Sigmoid colon (tissue), 7 donors: ENCODE measurements around the gene SCAMP2. TPM values are rescaled to one million over a fixed set of nuclear protein-coding genes. Genes with fewer than 3 reads are reported as not detected.

Source experiments
- DNase-seq: peaks from one replicate; pipeline ENCODE4 v3.0.0-alpha.2; 2019
- H3K27ac ChIP-seq, 4 donors: fragments of 200-600 bp; sonication (generic); one replicate each; pipeline ENCODE4 v1.5.1; 2016 to 2019; ENCODE audit warnings: mild to moderate bottlenecking in 1 of 4
- H3K27me3 ChIP-seq, 3 donors: fragments of 200-600 bp; sonication (generic); one replicate each; pipeline ENCODE4 v1.5.1; 2019; ENCODE audit warnings: mild to moderate bottlenecking in 1 of 3
- H3K36me3 ChIP-seq, 4 donors: fragments of 200-600 bp; sonication (generic); one replicate each; pipeline ENCODE4 v1.5.1; 2016 to 2019
- H3K4me1 ChIP-seq, 4 donors: fragments of 200-600 bp; sonication (generic); one replicate each; pipeline ENCODE4 v1.5.1; 2017 to 2019
- H3K4me3 ChIP-seq, 4 donors: fragments of 200-600 bp; sonication (generic); one replicate each; pipeline ENCODE4 v1.5.1; 2017 to 2019; ENCODE audit warnings: mild to moderate bottlenecking in 2 of 4, moderate library complexity in 1 of 4
- H3K9me3 ChIP-seq, 4 donors: fragments of 200-600 bp in 3 of 4; sonication (generic) in 3 of 4; one replicate each; pipeline versions ENCODE4 v1.5.1 to v1.6.1; 2013 to 2019
- EP300 ChIP-seq, 4 donors: sonication (generic); formaldehyde crosslinking; IDR thresholded peaks; one replicate each; pipeline ENCODE4 v1.6.1; 2017; ENCODE audit warnings: antibody characterized with exemption in 4 of 4
- POLR2A ChIP-seq, 2 donors: fragments of 450-650 bp; IDR thresholded peaks; one replicate each; pipeline ENCODE4 v1.6.1; 2016; ENCODE audit warnings: antibody characterized with exemption in 2 of 2, mild to moderate bottlenecking in 2 of 2, moderate library complexity in 2 of 2
- POLR2AphosphoS5 ChIP-seq, 4 donors: sonication (generic); formaldehyde crosslinking; IDR thresholded peaks; one replicate each; pipeline ENCODE4 v1.6.1; 2017; ENCODE audit warnings: antibody characterized with exemption in 4 of 4
- WGBS, 2 donors: extraction: QIAGEN DNeasy Blood & Tissue Kit; methylation state at CpG; one replicate each; pipeline ENCODE4 v1.1.7; 2013; 5-methylcytosine and 5-hydroxymethylcytosine counted together
- intact Hi-C: fragments of 100-400 bp; cut with DNase I; formaldehyde crosslinking; loops from one replicate; pipeline ENCODE4 v1.15.1; 2023
- polyA plus RNA-seq, 3 donors: library from polyadenylated mRNA; stranded (reverse); fragments of 200-250 nt; gene quantifications; one replicate each; pipeline ENCODE4 v1.2.3, GENCODE V29; 2013
- total RNA-seq, 4 donors: library from RNA; depleted of rRNA; stranded (reverse); fragments of >200 nt; gene quantifications; one replicate each; pipeline ENCODE4 v1.1.0, GENCODE V29; 2016
- TF ChIP-seq, protein P1 (sequence below), 4 experiments: fragments of 450-650 bp in 3 of 4; fragments of 200-600 bp in 1 of 4; IDR thresholded peaks; one replicate each; pipeline ENCODE4 v1.5.1; 2016 to 2019; ENCODE audit warnings: antibody characterized with exemption in 4 of 4, mild to moderate bottlenecking in 3 of 4, moderate library complexity in 2 of 4
- donor health status: healthy with polysubstance abuse.
- donor health status: Bipolar disorder and iron deficiency.
- donor health status: healthy.

Gene SCAMP2
- total and polyA plus RNA-seq, 7 donors = 27.8 to 131 (median 35.3) TPM

DNA sequence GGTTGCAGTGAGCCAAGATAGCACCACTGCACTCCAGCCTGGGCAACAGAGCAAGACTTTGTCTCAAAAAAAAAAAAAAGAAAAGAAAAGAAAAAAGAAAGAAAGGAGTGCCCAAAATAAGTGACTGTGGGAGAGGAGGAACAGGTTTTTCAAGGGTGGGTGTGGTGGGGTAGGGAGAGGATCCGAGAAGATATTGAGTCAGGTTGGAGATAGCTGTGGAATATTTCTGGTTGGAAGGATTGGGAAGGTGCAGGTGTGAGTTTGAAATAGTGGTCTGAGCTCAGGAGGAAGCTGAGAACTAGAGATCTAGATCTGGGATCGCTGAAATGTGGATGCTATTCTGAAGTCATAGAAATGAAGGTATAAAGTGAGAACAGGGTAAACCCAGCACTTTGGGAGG is 7.8 kb downstream of the SCAMP2 start:
- H3K4me3 ChIP-seq = no peak overlapping the region
- H3K9me3 ChIP-seq = no peaks in the 10 kb centered on the region
- no peaks in the 10 kb centered on the region for H3K27me3 ChIP-seq
- peaks cover 0 to 38% (median 25%) of the 10 kb centered on the region in 4 donors for H3K4me1 ChIP-seq
- TF ChIP-seq, protein P1, sequence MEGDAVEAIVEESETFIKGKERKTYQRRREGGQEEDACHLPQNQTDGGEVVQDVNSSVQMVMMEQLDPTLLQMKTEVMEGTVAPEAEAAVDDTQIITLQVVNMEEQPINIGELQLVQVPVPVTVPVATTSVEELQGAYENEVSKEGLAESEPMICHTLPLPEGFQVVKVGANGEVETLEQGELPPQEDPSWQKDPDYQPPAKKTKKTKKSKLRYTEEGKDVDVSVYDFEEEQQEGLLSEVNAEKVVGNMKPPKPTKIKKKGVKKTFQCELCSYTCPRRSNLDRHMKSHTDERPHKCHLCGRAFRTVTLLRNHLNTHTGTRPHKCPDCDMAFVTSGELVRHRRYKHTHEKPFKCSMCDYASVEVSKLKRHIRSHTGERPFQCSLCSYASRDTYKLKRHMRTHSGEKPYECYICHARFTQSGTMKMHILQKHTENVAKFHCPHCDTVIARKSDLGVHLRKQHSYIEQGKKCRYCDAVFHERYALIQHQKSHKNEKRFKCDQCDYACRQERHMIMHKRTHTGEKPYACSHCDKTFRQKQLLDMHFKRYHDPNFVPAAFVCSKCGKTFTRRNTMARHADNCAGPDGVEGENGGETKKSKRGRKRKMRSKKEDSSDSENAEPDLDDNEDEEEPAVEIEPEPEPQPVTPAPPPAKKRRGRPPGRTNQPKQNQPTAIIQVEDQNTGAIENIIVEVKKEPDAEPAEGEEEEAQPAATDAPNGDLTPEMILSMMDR (IDR thresholded peaks at IDR 0.05) = no peak
- TF ChIP-seq POLR2AphosphoS5 (IDR thresholded peaks at IDR 0.05) (no peak), POLR2A (IDR thresholded peaks at IDR 0.05) (no peak), EP300 (IDR thresholded peaks at IDR 0.05) (no peak)
- intact Hi-C loops = no loop called here
- whole genome bisulfite sequencing, 2 donors = 41 to 69% methylated on average over 2 of the region's 2 CpGs
- peak overlapping the region in 2 of 4 donors; percentile 65 to 85 for H3K27ac ChIP-seq
- H3K36me3 ChIP-seq = peaks cover 0 to 3% (median 0%) of the 10 kb centered on the region in 4 donors
- no peak for DNase-seq

DNA sequence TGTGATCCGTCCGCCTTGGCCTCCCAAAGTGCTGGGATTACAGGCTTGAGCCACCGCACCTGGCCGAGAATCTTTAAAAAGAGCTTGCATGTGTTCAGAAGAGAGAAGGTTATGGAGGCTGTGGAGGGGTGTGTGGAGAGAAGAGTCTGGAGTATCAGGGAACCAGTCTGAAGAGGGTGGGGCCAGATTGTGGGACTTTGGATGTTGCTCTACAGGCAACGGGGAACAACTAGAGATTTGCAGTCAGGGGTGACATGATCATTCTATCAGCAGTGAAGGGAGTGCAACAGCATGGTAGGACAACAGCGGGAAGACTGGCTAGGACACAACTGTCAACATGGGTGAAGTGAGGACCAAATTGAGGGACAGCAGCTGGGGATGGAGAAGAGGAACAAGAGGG is 8.9 kb downstream of the SCAMP2 start:
- 75 to 84% methylated on average over 6 of the region's 6 CpGs for WGBS, 2 donors
- H3K9me3 ChIP-seq = no peaks in the 10 kb centered on the region
- H3K4me3 ChIP-seq = no peak overlapping the region
- no peak for DNase-seq
- peaks cover 0 to 3% (median 0%) of the 10 kb centered on the region in 4 donors for H3K36me3 ChIP-seq
- H3K4me1 ChIP-seq = peaks cover 0 to 33% (median 16%) of the 10 kb centered on the region in 4 donors
- H3K27me3 ChIP-seq = no peaks in the 10 kb centered on the region
- intact Hi-C loops = no loop called here
- peak overlapping the region in 1 of 4 donors; percentile 64 for H3K27ac ChIP-seq
- TF ChIP-seq, protein P1 (IDR thresholded peaks at IDR 0.05) = no peak
- no peak for TF ChIP-seq POLR2AphosphoS5 (IDR thresholded peaks at IDR 0.05)
- no peak for TF ChIP-seq POLR2A (IDR thresholded peaks at IDR 0.05)
- TF ChIP-seq EP300 (IDR thresholded peaks at IDR 0.05) = no peak

DNA sequence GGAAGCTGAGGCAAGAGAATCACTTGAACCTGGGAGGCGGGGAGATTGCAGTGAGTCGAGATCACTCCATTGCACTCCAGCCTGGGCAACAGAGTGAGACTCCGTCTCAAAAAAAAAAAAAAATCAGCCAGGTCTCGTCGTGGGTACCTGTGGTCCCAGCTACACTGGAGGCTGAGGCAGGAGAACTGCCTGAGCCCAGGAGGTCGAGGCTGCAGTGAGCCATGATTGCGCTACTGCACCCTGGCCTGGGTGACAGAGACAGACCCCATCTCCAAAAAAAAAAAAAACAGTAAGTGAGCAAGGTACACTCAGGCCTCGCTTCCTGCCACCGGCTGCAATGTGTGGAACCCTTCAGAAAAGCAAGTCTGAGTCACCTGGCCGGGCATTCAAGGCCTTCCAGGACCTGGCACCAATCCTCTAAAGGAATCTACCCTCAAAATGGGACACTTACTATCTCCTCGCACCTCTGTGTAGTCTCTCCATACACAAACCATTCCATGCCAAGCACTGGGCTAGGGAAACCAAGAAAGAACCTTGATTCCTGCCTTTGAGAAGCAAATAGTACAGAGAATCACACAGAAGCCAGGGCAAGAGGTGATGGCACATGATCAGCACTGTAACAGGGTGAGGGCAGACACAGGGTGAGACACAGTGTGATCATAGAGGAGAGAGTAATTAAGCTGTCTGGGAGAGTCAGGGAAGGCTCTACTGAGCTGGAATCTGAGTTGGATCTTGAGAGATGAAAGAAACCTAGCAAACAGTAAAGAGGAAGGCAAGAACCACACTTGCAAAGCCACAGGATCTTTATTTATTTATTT is 9.7 kb downstream of the SCAMP2 start:
- Histone ChIP-seq H3K4me1 (peaks cover 0 to 33% (median 10%) of the 10 kb centered on the region in 4 donors), H3K27me3 (no peaks in the 10 kb centered on the region), H3K27ac (peak overlapping the region in 2 of 4 donors; percentile 10 to 64), H3K36me3 (peaks cover 0 to 3% (median 0%) of the 10 kb centered on the region in 4 donors), H3K4me3 (no peak overlapping the region), H3K9me3 (no peaks in the 10 kb centered on the region)
- DNase-seq = no peak
- intact Hi-C loops = no loop called here
- 63 to 77% methylated on average over 11 of the region's 11 CpGs for WGBS, 2 donors
- TF ChIP-seq POLR2AphosphoS5 (IDR thresholded peaks at IDR 0.05) = no peak
- TF ChIP-seq, protein P1 (IDR thresholded peaks at IDR 0.05) = no peak

DNA sequence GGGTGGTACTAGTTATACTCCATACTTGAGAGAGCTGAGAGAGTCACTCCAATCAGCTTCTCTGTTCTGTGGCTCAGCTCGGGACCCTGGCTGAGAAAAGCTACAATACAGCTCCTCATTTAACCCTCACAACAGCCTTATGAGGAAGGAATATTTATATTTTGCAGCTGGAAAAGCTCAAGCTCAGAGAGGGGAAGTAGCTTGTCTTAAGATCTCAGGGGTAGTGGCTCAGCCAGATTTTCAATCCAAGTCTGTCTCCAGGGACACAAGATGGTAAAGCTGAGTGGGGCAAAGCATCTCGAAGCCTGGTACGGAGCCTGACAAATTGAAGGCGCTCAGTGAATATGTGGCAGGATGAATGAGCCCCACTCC is 14.8 kb downstream of the SCAMP2 start:
- intact Hi-C loops = no loop called here
- Histone ChIP-seq H3K36me3 (peaks cover 4 to 9% (median 6%) of the 10 kb centered on the region in 4 donors), H3K4me1 (peaks cover 0 to 28% (median 12%) of the 10 kb centered on the region in 4 donors), H3K27ac (no peak overlapping the region), H3K4me3 (no peak overlapping the region), H3K9me3 (no peaks in the 10 kb centered on the region), H3K27me3 (no peaks in the 10 kb centered on the region)
- TF ChIP-seq POLR2A (IDR thresholded peaks at IDR 0.05) = no peak
- TF ChIP-seq, protein P1 (IDR thresholded peaks at IDR 0.05) = no peak
- TF ChIP-seq EP300 (IDR thresholded peaks at IDR 0.05) = no peak
- no peak for TF ChIP-seq POLR2AphosphoS5 (IDR thresholded peaks at IDR 0.05)
- WGBS, 2 donors = 71 to 76% methylated on average over 4 of the region's 4 CpGs
- DNase-seq = no peak
